HG03108 (cell line): ENCODE data around the gene HYDIN.

ENCODE experiments used
- ATAC-seq: cut with Tn5 transposase; IDR thresholded peaks from one replicate; pipeline ENCODE4 v1.9.1; 2021; ENCODE audit warnings: moderate library complexity; ENCODE audit not compliant: unreplicated experiment

HYDIN gene

GRCh38 chr16:70793851-70794502 lies 436.5 kb downstream of the HYDIN start:
- peak; percentile 41 for ATAC-seq

DNA sequence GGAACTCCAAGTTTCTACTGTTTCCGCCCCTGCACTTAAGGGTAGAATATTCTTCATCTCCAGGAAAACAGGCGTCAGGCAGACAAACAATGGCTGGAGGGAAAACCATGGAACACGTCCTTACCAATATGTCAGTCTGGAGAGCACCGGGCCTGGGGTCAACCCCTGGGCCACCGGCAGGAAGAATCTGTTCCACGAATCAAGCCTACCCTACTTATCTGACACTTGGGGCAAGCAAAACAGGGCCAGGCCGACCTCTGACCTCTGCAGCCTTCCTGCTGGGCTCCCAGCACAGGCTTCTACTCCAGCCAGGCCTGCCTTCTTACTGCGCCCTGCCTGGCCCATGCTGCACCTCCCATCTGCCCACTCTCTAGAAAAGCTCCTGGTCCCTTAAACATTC lies 439.7 kb downstream of the HYDIN start:
- ATAC-seq, result no peak

DNA sequence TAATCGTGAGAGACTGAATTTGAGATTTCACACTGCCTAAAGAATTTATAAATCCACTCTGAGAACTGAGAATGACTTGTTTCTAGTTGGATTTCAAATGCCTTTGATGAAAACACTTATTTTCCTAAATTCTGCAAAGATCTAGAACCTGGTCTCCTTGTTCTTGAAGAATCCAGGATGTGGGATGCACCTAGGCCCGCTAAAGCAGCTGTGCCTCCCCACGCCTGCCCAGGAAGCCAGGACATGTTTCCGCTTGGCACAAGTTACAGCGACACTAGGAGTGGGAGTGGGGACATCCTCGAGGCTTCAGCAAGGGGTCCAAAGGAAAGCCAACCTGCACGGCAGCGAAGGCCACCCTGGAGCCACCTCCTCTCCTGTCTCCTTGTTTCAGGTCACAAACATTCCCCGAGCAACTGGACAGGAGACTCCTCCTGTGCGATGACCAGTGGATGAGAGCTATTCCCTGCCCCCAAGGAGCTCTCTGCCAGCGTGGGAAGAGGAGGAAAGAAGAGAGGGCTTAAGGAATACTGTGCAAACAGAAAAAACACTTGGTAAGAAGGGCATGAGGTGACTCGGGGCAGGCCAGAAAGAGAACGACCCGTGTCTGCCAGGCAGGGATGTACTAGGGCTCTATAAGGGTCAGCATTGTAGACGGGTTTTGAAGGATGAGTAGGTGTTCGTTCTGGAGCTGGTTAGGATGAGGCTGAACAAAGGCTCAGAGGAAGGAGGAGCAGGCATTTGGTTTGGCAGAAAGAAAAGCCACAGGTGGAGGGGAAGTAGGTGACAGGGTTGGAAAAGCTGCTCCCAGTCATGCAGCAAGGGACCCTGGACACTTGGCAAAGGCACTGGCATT lies 440.7 kb downstream of the HYDIN start:
- no peak for ATAC-seq

GRCh38 chr16:70788668-70789594 lies 441.6 kb downstream of the HYDIN start:
- ATAC-seq, result no peak

- no peak for ATAC-seq
Observed at GRCh38 chr16:70786020-70786755, 444.3 kb downstream of the HYDIN start.

DNA sequence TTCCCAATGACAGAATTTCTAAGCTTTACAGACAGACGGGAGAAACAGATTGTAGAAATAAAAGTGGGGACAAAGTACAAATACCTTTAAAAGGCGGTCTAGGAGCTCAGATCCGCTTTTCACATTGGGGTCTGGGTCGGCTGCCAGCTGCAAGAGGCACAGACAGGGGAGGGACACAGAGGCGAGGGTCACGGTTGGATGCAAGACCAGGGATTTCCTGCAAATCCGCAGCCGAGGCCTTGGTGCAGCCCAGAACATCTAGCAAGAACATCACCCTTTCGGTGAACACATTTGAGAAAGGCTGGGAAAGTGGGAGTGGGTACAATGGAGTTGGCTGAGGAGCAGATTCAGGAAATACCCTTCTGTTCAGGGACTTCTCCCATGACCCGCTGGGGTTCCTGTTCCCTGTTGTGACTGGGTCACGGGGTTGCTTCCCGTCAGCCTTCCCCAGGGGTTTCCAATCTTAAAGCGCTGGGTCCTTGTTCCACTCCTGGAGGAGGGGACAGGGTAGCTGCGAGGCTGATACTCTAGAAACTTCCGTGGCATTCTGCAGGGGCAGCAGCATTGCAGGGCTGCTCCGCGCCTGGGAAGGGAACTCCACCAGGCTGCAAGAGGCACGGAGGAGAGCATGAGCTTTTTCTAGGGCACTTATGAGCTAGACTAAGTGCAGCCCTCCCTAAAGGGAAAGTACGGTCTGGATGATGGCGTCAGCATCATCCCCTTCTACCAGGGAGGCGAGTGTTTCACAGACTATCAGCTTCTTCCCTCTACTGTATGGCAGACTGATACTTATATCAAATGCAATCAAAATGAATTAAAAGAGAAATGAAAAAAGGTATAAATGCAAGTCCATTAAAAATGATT lies 445.6 kb downstream of the HYDIN start:
- no peak for ATAC-seq

- ATAC-seq, result no peak
Observed at GRCh38 chr16:70782237-70782636, 448.3 kb downstream of the HYDIN start.

GRCh38 chr16:70781800-70782199 lies 448.7 kb downstream of the HYDIN start:
- ATAC-seq, result no peak

DNA sequence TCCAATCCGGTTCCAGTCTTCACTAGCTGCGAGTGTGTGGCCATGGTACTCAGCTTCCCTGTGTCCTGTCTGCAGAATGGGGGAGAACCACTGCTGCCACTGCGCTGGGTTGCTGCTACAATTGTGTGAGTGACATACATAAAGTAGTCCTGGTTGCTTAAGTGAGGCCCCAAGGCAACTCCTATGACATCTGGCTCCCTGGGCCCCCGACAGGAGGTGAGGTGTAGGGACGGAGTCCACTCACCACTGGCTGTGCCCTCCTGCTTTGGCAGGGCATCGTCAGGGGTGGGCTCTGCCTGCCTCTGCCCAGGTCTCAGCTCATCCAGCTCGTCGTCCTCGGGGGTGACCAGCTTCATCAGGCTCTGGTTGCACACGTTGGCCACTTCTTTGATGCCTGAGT lies 450.0 kb downstream of the HYDIN start:
- no peak for ATAC-seq

DNA sequence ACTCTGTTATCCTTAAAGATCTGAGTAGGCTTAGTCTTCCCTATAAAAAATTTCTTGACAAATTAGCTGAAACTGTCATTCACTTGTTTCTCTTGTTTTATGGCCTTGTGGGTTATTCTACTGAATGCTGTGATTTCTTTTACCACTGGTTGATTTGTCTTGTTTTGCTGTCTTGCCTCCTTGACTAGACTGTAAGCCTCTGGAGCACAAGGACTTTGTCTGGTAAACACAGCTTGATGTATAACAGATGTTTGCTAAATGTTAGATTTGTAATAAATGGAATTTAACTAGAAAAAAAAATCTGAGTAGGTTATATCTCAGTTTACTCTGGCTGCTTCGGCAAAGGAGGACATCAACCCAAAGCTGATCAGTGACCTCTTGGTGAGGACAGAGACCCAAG lies 451.2 kb downstream of the HYDIN start:
- no peak for ATAC-seq

DNA sequence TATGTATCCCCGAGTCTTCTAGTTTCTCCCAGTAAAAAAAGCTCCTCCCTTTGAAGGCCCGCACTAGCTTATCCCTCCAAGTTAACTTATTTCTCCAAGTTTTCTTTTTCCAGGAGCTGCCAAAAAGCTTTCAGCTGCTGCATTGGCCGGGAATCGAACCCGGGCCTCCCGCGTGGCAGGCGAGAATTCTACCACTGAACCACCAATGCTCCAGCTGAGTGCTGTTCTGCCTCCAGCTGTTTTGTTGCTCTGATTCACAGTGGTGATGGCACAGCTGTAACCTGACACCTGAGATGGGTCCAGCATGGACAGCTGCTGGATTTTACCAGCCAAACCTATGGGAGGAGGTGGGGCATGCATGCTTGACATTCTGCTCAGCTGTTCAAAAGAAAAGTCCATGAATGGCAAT lies 451.6 kb downstream of the HYDIN start:
- no peak for ATAC-seq

DNA sequence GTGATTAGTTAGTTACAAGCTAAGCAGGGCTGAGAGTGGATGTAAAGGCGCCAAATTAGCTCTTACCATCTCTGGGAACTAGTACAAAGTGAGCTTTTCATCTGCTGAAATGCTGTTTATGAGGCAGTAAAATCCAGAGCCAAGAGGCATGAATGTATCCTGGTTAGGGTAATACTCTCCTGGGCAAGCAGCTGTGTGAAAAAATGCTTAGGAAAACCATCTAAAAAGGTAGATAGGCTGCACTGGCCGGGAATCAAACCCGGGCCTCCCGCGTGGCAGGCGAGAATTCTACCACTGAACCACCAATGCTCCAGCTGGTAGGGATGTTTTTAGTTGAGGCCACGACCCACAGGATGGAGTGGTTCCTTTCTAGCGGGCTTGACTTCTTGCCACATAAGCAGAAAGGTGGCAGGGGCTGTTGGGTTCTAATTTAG lies 452.5 kb downstream of the HYDIN start:
- ATAC-seq, result no peak

- ATAC-seq, result no peak
Observed at GRCh38 chr16:70777496-70777895, 453.0 kb downstream of the HYDIN start.

GRCh38 chr16:70775399-70775798 lies 455.1 kb downstream of the HYDIN start:
- no peak for ATAC-seq

DNA sequence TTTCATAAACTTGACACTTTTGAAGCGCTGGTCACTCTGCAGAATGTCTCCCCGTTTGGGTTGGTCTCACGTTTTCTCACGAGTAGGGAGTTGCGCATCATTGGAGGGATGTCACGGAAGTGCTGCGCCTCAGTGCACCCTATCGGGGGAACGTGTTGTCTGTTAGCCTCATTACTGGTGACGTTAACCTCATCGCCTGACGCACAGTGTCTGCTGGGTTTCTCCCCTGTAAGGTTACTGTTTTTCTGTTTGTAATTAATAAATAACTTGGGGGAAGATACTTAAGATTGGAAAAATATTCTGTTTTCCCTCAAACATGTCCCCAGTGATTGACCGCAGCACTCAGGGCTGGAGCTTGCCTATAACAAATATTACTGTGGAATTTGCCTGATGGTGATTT lies 456.3 kb downstream of the HYDIN start:
- ATAC-seq, result no peak

GRCh38 chr16:70772493-70772892 lies 458.0 kb downstream of the HYDIN start:
- no peak for ATAC-seq

DNA sequence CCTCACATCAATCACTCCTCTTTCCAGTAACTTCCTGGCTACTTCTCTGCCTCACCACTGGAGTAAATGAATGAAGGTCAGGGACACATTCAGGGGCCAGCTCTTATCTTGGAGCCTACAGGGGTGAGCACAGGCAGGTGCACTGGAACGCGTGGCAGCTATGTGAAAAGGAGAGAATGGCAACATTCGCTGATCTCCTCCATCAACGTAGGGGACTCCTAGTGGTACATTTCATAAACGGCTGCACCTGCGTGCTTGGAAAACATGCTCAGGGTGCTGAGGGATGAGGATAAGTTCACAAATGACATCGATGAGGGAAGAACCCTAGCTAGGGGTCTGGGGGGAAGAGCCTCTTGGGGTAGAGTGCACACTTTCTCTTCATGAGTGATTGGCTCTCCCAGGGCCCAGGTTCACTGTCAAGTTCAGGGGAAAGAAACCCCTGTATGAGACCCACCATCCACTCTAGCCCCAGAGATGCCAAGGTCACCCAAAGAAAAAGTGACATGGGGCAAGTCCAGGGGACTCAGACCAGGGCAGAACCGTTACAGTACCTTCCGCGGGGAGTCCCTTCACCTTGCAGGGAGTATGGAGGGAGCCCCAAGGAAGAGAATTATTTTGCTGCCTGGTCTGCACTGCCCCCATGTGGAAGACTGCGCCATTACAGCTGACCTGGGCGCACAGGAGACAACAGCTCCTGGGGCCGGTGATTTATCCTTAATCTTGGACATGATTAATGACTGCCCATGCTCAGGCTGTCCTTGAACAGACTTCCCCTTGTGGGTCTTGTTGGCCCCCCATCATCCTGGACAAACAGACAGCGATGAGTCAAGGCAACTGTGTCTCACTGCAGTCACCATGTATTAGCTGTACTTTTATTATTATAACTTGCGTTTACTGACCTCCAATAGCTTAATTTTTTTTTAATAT lies 459.6 kb downstream of the HYDIN start:
- no peak for ATAC-seq

- no peak for ATAC-seq
Observed at GRCh38 chr16:70770291-70770625, 460.3 kb downstream of the HYDIN start.

- ATAC-seq, result no peak
Observed at GRCh38 chr16:70769761-70770160, 460.8 kb downstream of the HYDIN start.
